Endothelial cell of umbilical vein (primary cell): ENCODE measurements around the gene CDK4. TPM values are rescaled to one million over a fixed set of nuclear protein-coding genes. Genes with fewer than 3 reads are reported as not detected.

Experiments
- BruUV-seq: library from RNA; stranded (reverse); fragments of 400-500 nt; replicated peaks from 2 replicates; lab custom pipeline; 2021; lab: Mats Ljungman, UMichigan
- CTCF ChIA-PET: fragments of 300-600, 350-600 bp; sonication (Branson Sonifier 250); formaldehyde crosslinking; loops from one replicate; lab custom pipeline; 2021; ENCODE audit warnings: antibody characterized with exemption, inconsistent platforms; lab: Charles Lee
- POLR2A ChIA-PET: fragments of 300-600, 350-600 bp; sonication (Branson Sonifier 250); formaldehyde crosslinking; loops from one replicate; lab custom pipeline; 2021; ENCODE audit warnings: antibody characterized with exemption, inconsistent platforms; lab: Charles Lee
- DNase-seq: peaks from one replicate; pipeline ENCODE4 v3.0.0-alpha.2; 2011; ENCODE audit warnings: low read depth, low spot score
- FAIRE-seq: peaks from 2 replicates; lab custom pipeline; 2011; peaks lifted over from hg19 to GRCh38; lab: Jason Lieb, UNC
- H2AFZ ChIP-seq: 2 replicates; pipeline ENCODE4 v1.6.0; 2012; ENCODE audit warnings: low read depth, low read length, control low read depth, inconsistent platforms
- H3K27ac ChIP-seq: 2 replicates; pipeline ENCODE4 v1.5.1; 2011; ENCODE audit warnings: low read depth, mild to moderate bottlenecking, control low read depth, low read length, moderate library complexity; ENCODE audit not compliant: insufficient read depth
- H3K27me3 ChIP-seq, 2 experiments: 2 replicates each; pipeline versions ENCODE4 v1.6.0 to v1.6.1; 2011; ENCODE audit warnings: low read length in 2 of 2, mixed read lengths in 1 of 2; ENCODE audit not compliant: control insufficient read depth in 2 of 2, insufficient read depth in 2 of 2
- H3K36me3 ChIP-seq, 2 experiments: 2 replicates in 1 of 2; 3 replicates in 1 of 2; pipeline ENCODE4 v1.5.1; 2011; ENCODE audit warnings: low read length in 2 of 2, mild to moderate bottlenecking in 1 of 2, moderate library complexity in 1 of 2; ENCODE audit not compliant: control insufficient read depth in 2 of 2, insufficient read depth in 2 of 2; ENCODE audit errors: extremely low read depth in 1 of 2
- H3K4me1 ChIP-seq: 3 replicates; pipeline ENCODE4 v1.5.1; 2011; ENCODE audit warnings: mild to moderate bottlenecking, low read length; ENCODE audit not compliant: control insufficient read depth, insufficient read depth; ENCODE audit errors: extremely low read depth
- H3K4me2 ChIP-seq: 2 replicates; pipeline ENCODE4 v1.6.1; 2011; ENCODE audit warnings: low read length, control low read depth, mixed read lengths; ENCODE audit not compliant: insufficient read depth
- H3K4me3 ChIP-seq, 3 experiments: fragments of 200-600 bp in 1 of 3; sonication (generic), shearing (Covaris generic) in 1 of 3; replicated peaks in 1 of 3; 2 replicates each; pipeline ENCODE4 v1.5.1; 2011 to 2016; ENCODE audit warnings: control low read depth in 3 of 3, low read length in 3 of 3, mild to moderate bottlenecking in 2 of 3, inconsistent platforms in 1 of 3, low read depth in 1 of 3, moderate library complexity in 1 of 3; ENCODE audit not compliant: insufficient read depth in 1 of 3
- H3K79me2 ChIP-seq: 2 replicates; pipeline ENCODE4 v1.6.0; 2012; ENCODE audit warnings: low read length, inconsistent platforms; ENCODE audit not compliant: control insufficient read depth, insufficient read depth
- H3K9ac ChIP-seq: replicated peaks from 2 replicates; pipeline ENCODE3; 2011; ENCODE audit warnings: low read length, control low read depth; ENCODE audit not compliant: insufficient read depth; ENCODE audit errors: extremely low read depth
- H3K9me1 ChIP-seq: replicated peaks from 3 replicates; pipeline ENCODE4 v1.6.0; 2011; ENCODE audit warnings: mild to moderate bottlenecking, low read length; ENCODE audit not compliant: control insufficient read depth, insufficient read depth; ENCODE audit errors: extremely low read depth
- H3K9me3 ChIP-seq: replicated peaks from 2 replicates; pipeline ENCODE4 v1.5.1; 2012; ENCODE audit warnings: low read length, inconsistent platforms; ENCODE audit not compliant: control insufficient read depth, insufficient read depth
- H4K20me1 ChIP-seq: replicated peaks from 2 replicates; pipeline ENCODE3; 2011; ENCODE audit warnings: mild to moderate bottlenecking, low read length; ENCODE audit not compliant: control insufficient read depth, insufficient read depth; ENCODE audit errors: extremely low read depth
- EZH2 ChIP-seq: IDR thresholded peaks from 2 replicates; pipeline ENCODE4 v1.6.1; 2012; ENCODE audit warnings: borderline replicate concordance, low read depth, mild to moderate bottlenecking, moderate library complexity, low read length, inconsistent platforms; ENCODE audit not compliant: severe bottlenecking
- FOS ChIP-seq: IDR thresholded peaks from 2 replicates; pipeline ENCODE4 v1.6.1; 2011; ENCODE audit warnings: mild to moderate bottlenecking, low read length, moderate library complexity, borderline replicate concordance; ENCODE audit not compliant: insufficient read depth
- GATA2 ChIP-seq: IDR thresholded peaks from 2 replicates; pipeline ENCODE4 v1.7.0; 2011; ENCODE audit warnings: low read depth, mild to moderate bottlenecking, moderate library complexity, mixed read lengths, low read length; ENCODE audit not compliant: insufficient read length, insufficient read depth
- JUN ChIP-seq: IDR thresholded peaks from 2 replicates; pipeline ENCODE4 v1.6.1; 2011; ENCODE audit warnings: borderline replicate concordance, low read depth; ENCODE audit not compliant: insufficient read length, insufficient read depth
- MYC ChIP-seq: IDR thresholded peaks from one replicate; pipeline ENCODE4 v1.6.1; 2011; ENCODE audit warnings: mild to moderate bottlenecking, low read depth, low read length
- POLR2A ChIP-seq: IDR thresholded peaks from 2 replicates; pipeline ENCODE4 v1.6.1; 2012; ENCODE audit warnings: low read depth, mild to moderate bottlenecking, control low read depth, low read length
- POLR2AphosphoS5 ChIP-seq: IDR thresholded peaks from 2 replicates; pipeline ENCODE4 v1.6.1; 2012; ENCODE audit warnings: low read depth, mild to moderate bottlenecking, control low read depth, low read length, moderate library complexity; ENCODE audit not compliant: insufficient read depth
- dilution Hi-C: fragments of 300-500 bp; cut with MboI; formaldehyde crosslinking; loops from one replicate; pipeline ENCODE4 v1.15.0; 2019; ENCODE audit warnings: low sequenced_read_pairs; ENCODE audit not compliant: extremely low pct_ligation_motif_present
- intact Hi-C: fragments of 100-400 bp; cut with micrococcal nuclease; formaldehyde crosslinking; loops from one replicate; pipeline ENCODE4 v1.10.0; 2022
- polyA plus RNA-seq, 4 experiments: library from polyadenylated mRNA; depleted of rRNA in 3 of 4; stranded (reverse) in 3 of 4; unstranded in 1 of 4; fragments of >200 nt; gene quantifications; 2 replicates each; pipeline versions ENCODE4 v1.2.1 to v1.2.3, GENCODE V29; 2011 to 2012; ENCODE audit warnings: missing spikeins in 1 of 4
- total RNA-seq: library from RNA; stranded (reverse); gene quantifications from 2 replicates; pipeline ENCODE4 v1.2.3, GENCODE V29; 2021
- TF ChIP-seq, protein P1 (sequence below), 2 donors: IDR thresholded peaks; 1 replicate in 1 of 2; 2 replicates in 1 of 2; pipeline ENCODE4 v1.5.1; 2011; ENCODE audit warnings: low read length in 2 of 2, mild to moderate bottlenecking in 2 of 2, moderate library complexity in 2 of 2, control low read depth in 1 of 2, inconsistent platforms in 1 of 2, low read depth in 1 of 2; ENCODE audit not compliant: insufficient read depth in 1 of 2; ENCODE audit errors: extremely low read depth in 1 of 2
- TF ChIP-seq, protein P2 (sequence below): IDR thresholded peaks from 2 replicates; pipeline ENCODE4 v1.6.1; 2011; ENCODE audit not compliant: insufficient read depth, insufficient read length

CDK4 gene
- total and polyA plus RNA-seq, 2 donors (not counting 3 experiments of a cell fraction or from before 2014, with no cell fraction given): 171 to 332 TPM

DNA sequence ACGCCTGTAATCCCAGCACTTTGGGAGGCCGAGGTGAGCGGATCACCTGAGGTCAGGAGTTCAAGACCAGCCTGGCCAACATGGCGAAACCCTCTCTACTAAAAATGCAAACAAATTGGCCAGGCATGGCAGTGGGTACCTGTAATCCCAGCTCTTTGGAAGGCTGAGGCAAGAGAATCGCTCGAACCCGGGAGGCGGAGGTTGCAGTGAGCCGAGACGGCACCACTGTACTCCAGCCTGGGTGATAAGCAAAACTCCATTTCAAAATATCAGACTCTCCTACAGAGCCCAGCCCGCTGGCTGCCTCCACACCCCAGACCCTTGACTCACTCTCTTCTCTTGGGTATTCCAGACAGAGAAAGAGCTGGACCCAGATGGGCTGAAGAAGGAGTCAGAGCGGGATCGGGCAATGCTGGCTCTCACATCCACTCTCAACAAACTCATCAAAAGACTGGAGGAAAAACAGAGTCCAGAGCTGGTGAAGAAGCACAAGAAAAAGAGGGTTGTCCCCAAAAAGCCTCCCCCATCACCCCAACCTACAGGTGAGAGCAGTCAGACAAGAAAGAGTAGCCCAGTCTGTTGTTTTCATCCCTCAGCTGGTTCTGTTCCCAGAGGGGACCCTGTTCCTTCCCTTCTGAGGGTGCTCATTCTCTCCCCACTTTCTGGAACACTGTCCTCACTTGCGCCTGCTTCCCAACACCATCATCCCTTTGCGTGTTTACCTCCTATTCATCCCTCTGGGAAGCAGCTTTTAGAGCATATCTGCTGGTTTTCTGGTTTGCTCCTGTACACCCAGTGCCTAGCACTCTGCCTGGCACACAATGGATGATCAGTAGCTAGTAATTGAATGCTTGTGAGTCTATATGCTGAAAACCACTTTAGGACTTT is 33.2 kb downstream of the CDK4 start:
- Histone ChIP-seq H4K20me1 (no peaks in the 10 kb centered on the region), H3K79me2 (no peaks in the 10 kb centered on the region), H2AFZ (no peak overlapping the region), H3K4me1 (no peaks in the 10 kb centered on the region), H3K4me2 (no peak overlapping the region), H3K9me1 (no peaks in the 10 kb centered on the region), H3K9ac (no peak overlapping the region), H3K9me3 (no peaks in the 10 kb centered on the region), H3K27me3 (no peaks in the 10 kb centered on the region), H3K27ac (no peak overlapping the region), H3K36me3 (peaks cover 0 to 38% of the 10 kb centered on the region in 2 experiments), H3K4me3 (no peak overlapping the region)
- intact Hi-C loops (no loop called here), dilution Hi-C loops (no loop called here)
- BruUV-seq: no TSS peak
- DNase-seq: no peak
- POLR2A ChIA-PET: no interaction called here
- CTCF ChIA-PET: interaction anchor here (1.2 kb wide), 1 partner anchor 25 kb away, joined by 4 read pairs; the partner anchor contains the start of gene OS9
- TF ChIP-seq, protein P1, sequence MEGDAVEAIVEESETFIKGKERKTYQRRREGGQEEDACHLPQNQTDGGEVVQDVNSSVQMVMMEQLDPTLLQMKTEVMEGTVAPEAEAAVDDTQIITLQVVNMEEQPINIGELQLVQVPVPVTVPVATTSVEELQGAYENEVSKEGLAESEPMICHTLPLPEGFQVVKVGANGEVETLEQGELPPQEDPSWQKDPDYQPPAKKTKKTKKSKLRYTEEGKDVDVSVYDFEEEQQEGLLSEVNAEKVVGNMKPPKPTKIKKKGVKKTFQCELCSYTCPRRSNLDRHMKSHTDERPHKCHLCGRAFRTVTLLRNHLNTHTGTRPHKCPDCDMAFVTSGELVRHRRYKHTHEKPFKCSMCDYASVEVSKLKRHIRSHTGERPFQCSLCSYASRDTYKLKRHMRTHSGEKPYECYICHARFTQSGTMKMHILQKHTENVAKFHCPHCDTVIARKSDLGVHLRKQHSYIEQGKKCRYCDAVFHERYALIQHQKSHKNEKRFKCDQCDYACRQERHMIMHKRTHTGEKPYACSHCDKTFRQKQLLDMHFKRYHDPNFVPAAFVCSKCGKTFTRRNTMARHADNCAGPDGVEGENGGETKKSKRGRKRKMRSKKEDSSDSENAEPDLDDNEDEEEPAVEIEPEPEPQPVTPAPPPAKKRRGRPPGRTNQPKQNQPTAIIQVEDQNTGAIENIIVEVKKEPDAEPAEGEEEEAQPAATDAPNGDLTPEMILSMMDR (IDR thresholded peaks at IDR 0.05; ENCODE audit: extremely low read depth in 1 of 2, insufficient read depth in 1 of 2, low read depth in 1 of 2, low read length in 2 of 2): no peak
- TF ChIP-seq POLR2AphosphoS5 (no peak), GATA2 (no peak), MYC (no peak), FOS (no peak), JUN (no peak), EZH2 (no peak), POLR2A (no peak)
- TF ChIP-seq, protein P2, sequence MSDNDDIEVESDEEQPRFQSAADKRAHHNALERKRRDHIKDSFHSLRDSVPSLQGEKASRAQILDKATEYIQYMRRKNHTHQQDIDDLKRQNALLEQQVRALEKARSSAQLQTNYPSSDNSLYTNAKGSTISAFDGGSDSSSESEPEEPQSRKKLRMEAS: no peak
- FAIRE-seq: no peak
